GM12878 (cell line): ENCODE data around the gene CORO2B. TPM values are rescaled to one million over a fixed set of nuclear protein-coding genes. Genes with fewer than 3 reads are reported as not detected.

ENCODE experiments used
- BMI1 ChIP-seq: fragments of 450-650 bp; IDR thresholded peaks from 2 replicates; pipeline ENCODE4 v1.6.1; 2016; ENCODE audit warnings: mild to moderate bottlenecking, moderate library complexity, borderline replicate concordance
- EGR1 ChIP-seq, 2 experiments: IDR thresholded peaks; 1 replicate in 1 of 2; 2 replicates in 1 of 2; pipeline ENCODE4 v1.6.1; 2011 to 2012; ENCODE audit warnings: low read depth in 2 of 2, low read length in 2 of 2, borderline replicate concordance in 1 of 2, mild to moderate bottlenecking in 1 of 2, moderate library complexity in 1 of 2
- EP300 ChIP-seq, 2 experiments: fragments of 150-350 bp in 1 of 2; IDR thresholded peaks; 2 replicates each; pipeline ENCODE4 v1.6.1; 2011 to 2012; ENCODE audit warnings: low read depth in 2 of 2, low read length in 2 of 2, borderline replicate concordance in 1 of 2, improper control_type of control experiment in 1 of 2, inconsistent platforms in 1 of 2; ENCODE audit not compliant: control insufficient read depth in 1 of 2
- IKZF1 ChIP-seq: fragments of 450-650 bp; conservative IDR thresholded peaks from 2 replicates; pipeline ENCODE4 v1.6.1; 2017; ENCODE audit warnings: antibody characterized with exemption, mild to moderate bottlenecking
- MEF2B ChIP-seq: fragments of 450-650 bp; IDR thresholded peaks from 2 replicates; pipeline ENCODE4 v1.6.1; 2018; ENCODE audit warnings: mild to moderate bottlenecking, moderate library complexity; ENCODE audit not compliant: partially characterized antibody, poor library complexity, severe bottlenecking
- MXI1 ChIP-seq: fragments of 150-350 bp; IDR thresholded peaks from 2 replicates; pipeline ENCODE4 v1.6.1; 2011; ENCODE audit warnings: low read depth, mild to moderate bottlenecking, inconsistent platforms, low read length, improper control_type of control experiment
- MYC ChIP-seq: IDR thresholded peaks from 2 replicates; pipeline ENCODE4 v1.6.1; 2011; ENCODE audit warnings: mild to moderate bottlenecking, low read length, moderate library complexity, inconsistent platforms; ENCODE audit not compliant: insufficient read depth, insufficient replicate concordance, insufficient read length, severe bottlenecking
- NR2C1 ChIP-seq: fragments of 450-650 bp; IDR thresholded peaks from 2 replicates; pipeline ENCODE4 v1.6.1; 2017; ENCODE audit warnings: antibody characterized with exemption, mild to moderate bottlenecking, moderate library complexity
- PAX8 ChIP-seq: fragments of 450-650 bp; IDR thresholded peaks from 2 replicates; pipeline ENCODE4 v1.6.1; 2017; ENCODE audit warnings: mild to moderate bottlenecking, moderate library complexity
- POU2F2 ChIP-seq: IDR thresholded peaks from 3 replicates; pipeline ENCODE4 v1.6.1; 2011; ENCODE audit warnings: low read depth, mild to moderate bottlenecking, low read length, borderline replicate concordance
- RB1 ChIP-seq: fragments of 450-650 bp; formaldehyde crosslinking; IDR thresholded peaks from 2 replicates; pipeline ENCODE4 v1.6.1; 2017; ENCODE audit warnings: mild to moderate bottlenecking, borderline replicate concordance
- RBBP5 ChIP-seq: fragments of 200-600 bp; sonication (generic); conservative IDR thresholded peaks from 2 replicates; pipeline ENCODE4 v1.6.1; 2016
- SMC3 ChIP-seq: IDR thresholded peaks from 2 replicates; pipeline ENCODE4 v1.6.1; 2011; ENCODE audit warnings: low read length, improper control_type of control experiment, borderline replicate concordance
- YY1 ChIP-seq: IDR thresholded peaks from 2 replicates; pipeline ENCODE4 v1.6.1; 2011; ENCODE audit warnings: low read depth, mild to moderate bottlenecking, low read length
- polyA plus RNA-seq, 11 experiments: library from polyadenylated mRNA; depleted of rRNA in 4 of 11; unstranded in 6 of 11; stranded (reverse) in 5 of 11; fragments of >200 nt; fragmentation: Nextera tagmentation in 4 of 11; fragmentation: Illumina TruSeq in 1 of 11; extraction: Ambion mirVana in 4 of 11; extraction: Trizol in 1 of 11; gene quantifications; 1 replicate in 1 of 11; 2 replicates in 10 of 11; pipeline versions ENCODE4 v1.2.1 to v1.2.3, GENCODE V29; 2011 to 2016; ENCODE audit warnings: inconsistent platforms in 2 of 11, missing spikeins in 2 of 11, low read depth in 1 of 11
- total RNA-seq, 4 experiments: library from RNA; depleted of rRNA in 3 of 4; stranded (reverse); fragments of >200 nt in 3 of 4; fragmentation: Illumina TruSeq in 1 of 4; extraction: Trizol in 1 of 4; gene quantifications; 2 replicates each; pipeline versions ENCODE4 v1.2.1 to v1.2.3, GENCODE V29; 2013 to 2021
- TF ChIP-seq, protein P1 (sequence below): IDR thresholded peaks from 2 replicates; pipeline ENCODE4 v1.6.1; 2012; ENCODE audit warnings: low read depth, low read length, improper control_type of control experiment
- TF ChIP-seq, protein P2 (sequence below): fragments of 450-650 bp; formaldehyde crosslinking; IDR thresholded peaks from 2 replicates; pipeline ENCODE4 v1.4.0; 2022; ENCODE audit warnings: mild to moderate bottlenecking, moderate library complexity

The CORO2B gene
- total and polyA plus RNA-seq, 10 of the 15 experiments (the other 5 are each of a cell fraction or from before 2014, with no cell fraction given) = 0.05 to 0.73 (median 0.13) TPM; not detected in 4

DNA sequence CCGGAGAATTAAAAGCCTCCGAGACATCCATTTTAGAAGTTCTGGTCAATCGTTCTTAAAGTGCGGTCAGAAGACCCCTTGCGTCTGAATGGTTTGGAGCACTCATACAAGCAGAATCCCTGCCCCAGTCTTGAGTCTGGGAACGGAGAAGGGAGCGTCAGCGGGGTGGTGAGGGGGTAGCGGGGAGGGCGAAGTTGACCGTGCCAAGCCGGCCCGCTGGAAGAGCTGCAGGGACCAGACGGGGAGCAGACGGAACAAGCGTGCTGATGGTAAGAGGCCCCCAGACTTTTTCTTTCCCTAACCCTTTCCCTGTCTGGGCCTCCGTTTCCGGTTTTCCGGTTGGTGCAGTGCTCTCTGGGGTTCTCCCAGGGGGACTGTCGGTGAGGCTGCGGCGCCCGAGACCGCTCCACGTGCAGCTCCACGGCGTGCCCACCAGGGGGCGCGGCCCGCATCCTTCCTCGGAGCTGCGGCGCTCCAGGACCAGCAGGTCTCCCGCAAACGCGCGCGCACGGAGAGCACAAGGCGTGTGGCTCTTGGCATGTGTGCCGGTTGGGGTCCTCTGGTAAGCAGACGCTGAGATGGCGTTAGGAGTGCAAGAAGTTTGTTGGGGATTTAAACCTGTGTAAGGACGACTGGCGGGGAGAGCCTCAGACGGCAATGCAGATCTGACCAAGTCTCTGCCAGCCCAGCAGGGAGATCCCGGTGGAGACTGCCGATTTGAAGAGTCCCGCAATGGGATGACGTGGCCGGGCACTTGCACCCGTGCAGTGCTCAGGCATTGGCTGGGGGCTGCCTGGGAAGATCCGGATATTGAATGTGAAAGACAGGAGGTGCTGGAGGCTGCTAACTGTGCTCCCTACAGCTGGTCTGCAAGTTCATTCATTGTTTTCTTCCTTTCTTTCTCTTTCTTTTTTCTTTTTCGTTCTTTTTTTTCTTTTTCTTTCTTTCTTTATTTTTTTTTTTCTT is 19.2 kb upstream of the CORO2B start (continued):
- TF ChIP-seq YY1 (peak; percentile 53; the same call in 1 of the 2 replicates), NR2C1 (no peak), EP300 (IDR thresholded peaks at IDR 0.05; ENCODE audit: borderline replicate concordance in 1 of 2, control insufficient read depth in 1 of 2, low read depth in 2 of 2, low read length in 2 of 2) (no peak), MYC (peak; percentile 42), EGR1 (IDR thresholded peaks at IDR 0.05; ENCODE audit: borderline replicate concordance in 1 of 2, low read depth in 2 of 2, low read length in 2 of 2) (no peak), IKZF1 (peak; percentile 51), RBBP5 (no peak), MEF2B (peak; percentile 39), MXI1 (no peak; the same call in 1 of the 2 replicates), BMI1 (no peak), SMC3 (peak; percentile 80), POU2F2 (no peak), RB1 (0 out of 2 replicates have a peak, but pooled peaks have one; percentile 42), PAX8 (no peak)
- TF ChIP-seq, protein P1, sequence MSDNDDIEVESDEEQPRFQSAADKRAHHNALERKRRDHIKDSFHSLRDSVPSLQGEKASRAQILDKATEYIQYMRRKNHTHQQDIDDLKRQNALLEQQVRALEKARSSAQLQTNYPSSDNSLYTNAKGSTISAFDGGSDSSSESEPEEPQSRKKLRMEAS = peak; percentile 79; the same call in 1 of the 2 replicates
- TF ChIP-seq, protein P2, sequence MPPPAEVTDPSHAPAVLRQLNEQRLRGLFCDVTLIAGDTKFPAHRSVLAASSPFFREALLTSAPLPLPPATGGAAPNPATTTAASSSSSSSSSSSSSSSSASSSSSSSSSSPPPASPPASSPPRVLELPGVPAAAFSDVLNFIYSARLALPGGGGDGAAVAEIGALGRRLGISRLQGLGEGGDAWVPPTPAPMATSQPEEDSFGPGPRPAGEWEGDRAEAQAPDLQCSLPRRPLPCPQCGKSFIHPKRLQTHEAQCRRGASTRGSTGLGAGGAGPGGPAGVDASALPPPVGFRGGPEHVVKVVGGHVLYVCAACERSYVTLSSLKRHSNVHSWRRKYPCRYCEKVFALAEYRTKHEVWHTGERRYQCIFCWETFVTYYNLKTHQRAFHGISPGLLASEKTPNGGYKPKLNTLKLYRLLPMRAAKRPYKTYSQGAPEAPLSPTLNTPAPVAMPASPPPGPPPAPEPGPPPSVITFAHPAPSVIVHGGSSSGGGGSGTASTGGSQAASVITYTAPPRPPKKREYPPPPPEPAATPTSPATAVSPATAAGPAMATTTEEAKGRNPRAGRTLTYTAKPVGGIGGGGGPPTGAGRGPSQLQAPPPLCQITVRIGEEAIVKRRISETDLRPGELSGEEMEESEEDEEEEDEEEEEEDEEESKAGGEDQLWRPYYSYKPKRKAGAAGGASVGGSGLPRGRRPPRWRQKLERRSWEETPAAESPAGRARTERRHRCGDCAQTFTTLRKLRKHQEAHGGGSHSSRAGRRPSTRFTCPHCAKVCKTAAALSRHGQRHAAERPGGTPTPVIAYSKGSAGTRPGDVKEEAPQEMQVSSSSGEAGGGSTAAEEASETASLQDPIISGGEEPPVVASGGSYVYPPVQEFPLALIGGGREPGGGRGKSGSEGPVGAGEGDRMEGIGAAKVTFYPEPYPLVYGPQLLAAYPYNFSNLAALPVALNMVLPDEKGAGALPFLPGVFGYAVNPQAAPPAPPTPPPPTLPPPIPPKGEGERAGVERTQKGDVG = no peak
- TF ChIP-seq, all 136 proteins: peak for 13
